Stimulated activated CD4-positive, alpha-beta T cell treated with anti-CD3 and anti-CD28 coated beads, Interleukin-1b, Interleukin-23, amount 100 ng/mL, for 24 hours (primary cell): Measurements from ENCODE around the gene GHSR.
A peak's percentile ranks its signal among the peaks of the same experiment; 100 is the strongest.

Source experiments
- DNase-seq, 4 experiments: peaks; one replicate each; pipeline ENCODE4 v3.0.0-alpha.2; 2020; ENCODE audit warnings: low read depth in 4 of 4, low spot score in 1 of 4

The GHSR gene

GRCh38 chr3:172447611-172448579, at the start of gene GHSR:
GHSR (minus strand) TSS chr3:172448456; CDS start chr3:172448413, 43 bp downstream.
- DNase-seq: no peak

- peak; percentile 62 to 78 (median 68) for DNase-seq
Measured at GRCh38 chr3:172490198-172490669, 42.0 kb upstream of the GHSR start.

- no peak for DNase-seq
Measured at GRCh38 chr3:172478116-172478515, 29.9 kb upstream of the GHSR start.

GRCh38 chr3:172476347-172476746, 28.1 kb upstream of the GHSR start:
- no peak for DNase-seq

- DNase-seq: no peak
Measured at GRCh38 chr3:172475703-172476102, 27.4 kb upstream of the GHSR start.

- no peak for DNase-seq
Measured at GRCh38 chr3:172471903-172472302, 23.6 kb upstream of the GHSR start.

GRCh38 chr3:172470588-172470987, 22.3 kb upstream of the GHSR start:
- DNase-seq: no peak

- DNase-seq: no peak
Measured at GRCh38 chr3:172467170-172467824, 19.0 kb upstream of the GHSR start.

GRCh38 chr3:172466553-172467130, 18.4 kb upstream of the GHSR start:
- no peak for DNase-seq

GRCh38 chr3:172465281-172465680, 17.0 kb upstream of the GHSR start:
- no peak for DNase-seq

- no peak for DNase-seq
Measured at GRCh38 chr3:172464306-172464705, 16.1 kb upstream of the GHSR start.

- no peak for DNase-seq
Measured at GRCh38 chr3:172461530-172462138, 13.4 kb upstream of the GHSR start.

GRCh38 chr3:172456404-172456803, 8.1 kb upstream of the GHSR start:
- no peak for DNase-seq

- DNase-seq: no peak
Measured at GRCh38 chr3:172454180-172454579, 5.9 kb upstream of the GHSR start.

GRCh38 chr3:172449466-172450149, 1.4 kb upstream of the GHSR start:
- DNase-seq: no peak

- no peak for DNase-seq
Measured at GRCh38 chr3:172448661-172449465, 607 bp upstream of the GHSR start.

GRCh38 chr3:172446198-172446597, 2.1 kb downstream of the GHSR start:
- DNase-seq: no peak

GRCh38 chr3:172444821-172445220, 3.4 kb downstream of the GHSR start:
- DNase-seq: no peak

GRCh38 chr3:172442606-172443005, 5.7 kb downstream of the GHSR start:
- no peak for DNase-seq

GRCh38 chr3:172441581-172441980, 6.7 kb downstream of the GHSR start:
- DNase-seq: no peak
